H9 (cell line): ENCODE data around the gene ADGRF5. TPM values are rescaled to one million over a fixed set of nuclear protein-coding genes. Genes with fewer than 3 reads are reported as not detected.

Experiments
- DNase-seq: peaks from one replicate; pipeline ENCODE4 v3.0.0-alpha.2; 2017
- H2AFZ ChIP-seq: one replicate; pipeline ENCODE4 v1.6.1; 2013; ENCODE audit warnings: mild to moderate bottlenecking, low read length, control low read depth, moderate library complexity
- H2AK5ac ChIP-seq: 2 replicates; pipeline ENCODE4 v1.6.1; 2013; ENCODE audit warnings: low read length, control low read depth, mixed read lengths; ENCODE audit not compliant: insufficient read length
- H2BK120ac ChIP-seq: one replicate; pipeline ENCODE4 v1.6.1; 2013; ENCODE audit warnings: low read depth, mild to moderate bottlenecking, low read length, control low read depth, inconsistent platforms; ENCODE audit not compliant: poor library complexity, severe bottlenecking
- H2BK12ac ChIP-seq: 2 replicates; pipeline ENCODE4 v1.6.1; 2013; ENCODE audit warnings: low read length, control low read depth, mixed read lengths, low read depth; ENCODE audit not compliant: insufficient read length
- H2BK15ac ChIP-seq: 2 replicates; pipeline ENCODE4 v1.6.1; 2013; ENCODE audit warnings: low read depth, low read length, control low read depth
- H2BK20ac ChIP-seq: one replicate; pipeline ENCODE4 v1.6.1; 2013; ENCODE audit warnings: low read depth, mild to moderate bottlenecking, low read length, control low read depth, inconsistent platforms; ENCODE audit not compliant: poor library complexity, severe bottlenecking
- H2BK5ac ChIP-seq: 2 replicates; pipeline ENCODE4 v1.6.1; 2013; ENCODE audit warnings: low read length, control low read depth, mixed read lengths; ENCODE audit not compliant: insufficient read length
- H3K14ac ChIP-seq: 2 replicates; pipeline ENCODE4 v1.6.1; 2013; ENCODE audit warnings: low read length, control low read depth; ENCODE audit not compliant: insufficient read depth
- H3K18ac ChIP-seq: 2 replicates; pipeline ENCODE4 v1.6.1; 2013; ENCODE audit warnings: low read depth, mild to moderate bottlenecking, mixed read lengths, low read length, control low read depth; ENCODE audit not compliant: insufficient read length
- H3K23ac ChIP-seq: 2 replicates; pipeline ENCODE4 v1.6.1; 2013; ENCODE audit warnings: low read length, control low read depth, mixed read lengths, low read depth; ENCODE audit not compliant: insufficient read length
- H3K23me2 ChIP-seq: 2 replicates; pipeline ENCODE4 v1.6.1; 2013; ENCODE audit warnings: low read depth, mild to moderate bottlenecking, mixed read lengths, low read length, control low read depth; ENCODE audit not compliant: insufficient read length, poor library complexity, severe bottlenecking
- H3K27ac ChIP-seq: 2 replicates; pipeline ENCODE4 v1.5.1; 2013; ENCODE audit warnings: low read length, control low read depth, mixed read lengths, low read depth; ENCODE audit not compliant: insufficient read length
- H3K27me3 ChIP-seq: 2 replicates; pipeline ENCODE4 v1.6.1; 2013; ENCODE audit warnings: low read length, control low read depth, inconsistent platforms; ENCODE audit not compliant: insufficient read depth
- H3K4ac ChIP-seq: 2 replicates; pipeline ENCODE4 v1.6.1; 2013; ENCODE audit warnings: low read depth, mild to moderate bottlenecking, control low read depth, inconsistent platforms, low read length, moderate library complexity
- H3K4me1 ChIP-seq: 2 replicates; pipeline ENCODE4 v1.6.1; 2013; ENCODE audit warnings: low read length, control low read depth, inconsistent platforms; ENCODE audit not compliant: insufficient read depth
- H3K4me2 ChIP-seq: 2 replicates; pipeline ENCODE4 v1.6.1; 2013; ENCODE audit warnings: low read length, control low read depth, mixed read lengths; ENCODE audit not compliant: insufficient read length, insufficient read depth
- H3K56ac ChIP-seq: 2 replicates; pipeline ENCODE4 v1.6.1; 2013; ENCODE audit warnings: low read depth, mild to moderate bottlenecking, mixed read lengths, low read length, control low read depth; ENCODE audit not compliant: insufficient read length
- H3K79me1 ChIP-seq: 2 replicates; pipeline ENCODE4 v1.6.1; 2013; ENCODE audit warnings: low read depth, mild to moderate bottlenecking, moderate library complexity, low read length, control low read depth, inconsistent platforms; ENCODE audit not compliant: insufficient read depth, poor library complexity, severe bottlenecking
- H3K79me2 ChIP-seq: 2 replicates; pipeline ENCODE4 v1.6.1; 2013; ENCODE audit warnings: low read length, control low read depth, inconsistent platforms; ENCODE audit not compliant: insufficient read depth
- H3K9ac ChIP-seq: 2 replicates; pipeline ENCODE4 v1.6.1; 2013; ENCODE audit warnings: low read length, control low read depth, mixed read lengths; ENCODE audit not compliant: insufficient read length; ENCODE audit errors: extremely low read depth
- H3K9me3 ChIP-seq: one replicate; pipeline ENCODE4 v1.6.1; 2013; ENCODE audit warnings: low read depth, low read length, inconsistent platforms; ENCODE audit not compliant: control insufficient read depth
- H3T11ph ChIP-seq: one replicate; pipeline ENCODE4 v1.6.1; 2013; ENCODE audit warnings: mild to moderate bottlenecking, low read length, control low read depth, inconsistent platforms
- H4K20me1 ChIP-seq: one replicate; pipeline ENCODE4 v1.6.1; 2013; ENCODE audit not compliant: control insufficient read depth, insufficient read length, insufficient read depth
- H4K5ac ChIP-seq: 2 replicates; pipeline ENCODE4 v1.6.1; 2013; ENCODE audit warnings: low read depth, mild to moderate bottlenecking, mixed read lengths, low read length, control low read depth; ENCODE audit not compliant: insufficient read length
- H4K8ac ChIP-seq: replicated peaks from 2 replicates; pipeline ENCODE4 v1.6.1; 2013; ENCODE audit warnings: low read length, control low read depth, mixed read lengths, low read depth; ENCODE audit not compliant: insufficient read length
- H4K91ac ChIP-seq: 2 replicates; pipeline ENCODE4 v1.6.1; 2013; ENCODE audit warnings: low read depth, mild to moderate bottlenecking, moderate library complexity, mixed read lengths, low read length, control low read depth; ENCODE audit not compliant: insufficient read length
- H3K27ac Mint-ChIP-seq, 3 experiments: 2 replicates in 2 of 3; 3 replicates in 1 of 3; pipeline ENCODE4 v1.8.0; 2020 to 2021; ENCODE audit warnings: mixed read lengths in 3 of 3, mild to moderate bottlenecking in 1 of 3, moderate library complexity in 1 of 3
- H3K27me3 Mint-ChIP-seq: 2 replicates; pipeline ENCODE4 v1.8.0; 2021; ENCODE audit warnings: low read depth, mild to moderate bottlenecking, moderate library complexity, mixed read lengths
- H3K36me3 Mint-ChIP-seq, 3 experiments: 2 replicates in 2 of 3; 3 replicates in 1 of 3; pipeline ENCODE4 v1.8.0; 2020 to 2021; ENCODE audit warnings: low read depth in 3 of 3, mixed read lengths in 3 of 3; ENCODE audit not compliant: insufficient read depth in 1 of 3
- H3K4me1 Mint-ChIP-seq, 2 experiments: 2 replicates each; pipeline ENCODE4 v1.8.0; 2020; ENCODE audit warnings: mixed read lengths in 2 of 2
- H3K4me3 Mint-ChIP-seq, 2 experiments: 2 replicates in 1 of 2; 3 replicates in 1 of 2; pipeline ENCODE4 v1.8.0; 2020 to 2021; ENCODE audit warnings: mild to moderate bottlenecking in 2 of 2, mixed read lengths in 2 of 2, moderate library complexity in 1 of 2
- H3K9me3 Mint-ChIP-seq, 2 experiments: 2 replicates in 1 of 2; 3 replicates in 1 of 2; pipeline ENCODE4 v1.8.0; 2020; ENCODE audit warnings: mild to moderate bottlenecking in 2 of 2, mixed read lengths in 2 of 2, moderate library complexity in 1 of 2
- CTCF ChIP-seq: fragments of 200-600 bp; sonication (generic); conservative IDR thresholded peaks from 3 replicates; pipeline ENCODE4 v1.8.0; 2021; ENCODE audit warnings: antibody characterized with exemption, mild to moderate bottlenecking
- WGBS: extraction: QIAGEN DNeasy Blood & Tissue Kit; methylation state at CpG from one replicate; pipeline ENCODE4 v1.1.7; 2013; ENCODE audit warnings: missing lambda C conversion rate, low lambda C conversion rate, mixed read lengths; ENCODE audit not compliant: insufficient read length; ENCODE audit errors: extremely low coverage; 5-methylcytosine and 5-hydroxymethylcytosine counted together
- total RNA-seq: library from RNA; stranded (reverse); gene quantifications from 2 replicates; pipeline ENCODE4 v1.2.1, GENCODE V29; 2021

The ADGRF5 gene
- total RNA-seq, 1 experiment from 2014 or later = not detected

DNA sequence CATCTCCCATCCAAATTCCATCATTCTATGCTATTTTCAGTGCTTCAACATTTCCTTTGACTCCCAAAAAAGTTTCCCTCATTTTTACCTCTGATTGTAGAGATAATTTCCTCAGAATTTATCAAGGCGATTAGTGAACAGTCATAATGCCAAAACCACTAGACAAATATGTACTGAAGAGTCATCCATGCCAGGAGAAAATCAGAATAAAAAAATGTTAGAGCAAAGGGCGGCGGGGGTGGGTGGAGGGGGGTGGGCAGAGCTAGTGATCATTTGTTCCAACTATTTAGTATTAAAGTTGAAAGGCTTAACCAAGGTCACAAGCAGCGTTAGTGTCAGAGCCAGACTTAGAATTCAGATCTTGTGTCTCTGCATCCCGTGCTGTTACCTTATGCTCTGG, 5.3 kb upstream of the ADGRF5 start:
- no peak overlapping the region for H3K4me2 ChIP-seq
- H2AFZ ChIP-seq = no peak overlapping the region
- no peak overlapping the region for H4K8ac ChIP-seq
- no peaks in the 10 kb centered on the region for H3K79me1 ChIP-seq
- H3K4ac ChIP-seq = no peak overlapping the region
- no peak for TF ChIP-seq CTCF
- H3K27ac ChIP-seq = no peak overlapping the region
- no peak overlapping the region for H2BK5ac ChIP-seq
- H3K9me3 ChIP-seq = no peaks in the 10 kb centered on the region
- H2BK15ac ChIP-seq = no peak overlapping the region
- H2AK5ac ChIP-seq = no peak overlapping the region
- no peak overlapping the region for H3K27ac Mint-ChIP-seq
- H3K56ac ChIP-seq = no peak overlapping the region
- H2BK12ac ChIP-seq = no peak overlapping the region
- no peak for DNase-seq
- no CpG with 5 or more reads among the region's 5 CpGs for WGBS
- H4K5ac ChIP-seq = no peak overlapping the region
- no peak overlapping the region for H3K4me3 Mint-ChIP-seq
- no peak overlapping the region for H3T11ph ChIP-seq
- no peaks in the 10 kb centered on the region; the same call in 1 of the 2 replicates for H3K27me3 Mint-ChIP-seq
- no peaks in the 10 kb centered on the region for H3K27me3 ChIP-seq
- H3K36me3 Mint-ChIP-seq = no peaks in the 10 kb centered on the region
- no peaks in the 10 kb centered on the region for H3K9me3 Mint-ChIP-seq
- no peak overlapping the region for H3K14ac ChIP-seq
- H3K18ac ChIP-seq = no peak overlapping the region
- H3K79me2 ChIP-seq = no peaks in the 10 kb centered on the region
- H2BK20ac ChIP-seq = no peak overlapping the region
- H4K20me1 ChIP-seq = no peaks in the 10 kb centered on the region
- H2BK120ac ChIP-seq = no peak overlapping the region
- no peak overlapping the region for H4K91ac ChIP-seq
- no peak overlapping the region for H3K9ac ChIP-seq
- H3K23ac ChIP-seq = no peak overlapping the region
- no peaks in the 10 kb centered on the region for H3K23me2 ChIP-seq
- H3K4me1 Mint-ChIP-seq = no peaks in the 10 kb centered on the region
- no peaks in the 10 kb centered on the region for H3K4me1 ChIP-seq
